Loucy (cell line): ENCODE measurements around the gene HOXA5.

ENCODE experiments used
- CTCF ChIP-seq: fragments of 200-600 bp; sonication (generic); conservative IDR thresholded peaks from 2 replicates; pipeline ENCODE4 v1.5.1; 2014; ENCODE audit warnings: mild to moderate bottlenecking, antibody characterized with exemption, low read length
- EZH2phosphoT487 ChIP-seq: fragments of 200-600 bp; IDR thresholded peaks from 2 replicates; pipeline ENCODE4 v1.6.1; 2018; ENCODE audit warnings: antibody characterized with exemption, mild to moderate bottlenecking, moderate library complexity, borderline replicate concordance

GRCh38 chr7:27154369-27154768, 10.9 kb upstream of the HOXA5 start:
- TF ChIP-seq CTCF (no peak), EZH2phosphoT487 (no peak)
